HG03045 (cell line): ENCODE measurements around the gene PHLDB2.

Experiments used
- ATAC-seq: cut with Tn5 transposase; IDR thresholded peaks from one replicate; pipeline ENCODE4 v1.9.1; 2021; ENCODE audit warnings: mild to moderate bottlenecking, moderate library complexity; ENCODE audit not compliant: unreplicated experiment

PHLDB2 gene

GRCh38 chr3:111956995-111957734 is 98.1 kb downstream of the PHLDB2 start:
- no peak for ATAC-seq

GRCh38 chr3:111961461-111962164 is 102.5 kb downstream of the PHLDB2 start:
- ATAC-seq: no peak

GRCh38 chr3:111963424-111963823 is 104.4 kb downstream of the PHLDB2 start:
- ATAC-seq: no peak

GRCh38 chr3:111965484-111965883 is 106.4 kb downstream of the PHLDB2 start:
- no peak for ATAC-seq

- no peak for ATAC-seq
These were observed 108.0 kb downstream of the PHLDB2 start for GRCh38 chr3:111967068-111967467.

- peak; percentile 96 for ATAC-seq
These were observed 108.7 kb downstream of the PHLDB2 start for GRCh38 chr3:111967651-111968274.

- no peak for ATAC-seq
These were observed 109.4 kb downstream of the PHLDB2 start for GRCh38 chr3:111968319-111969054.

GRCh38 chr3:111970376-111970775 is 111.3 kb downstream of the PHLDB2 start:
- ATAC-seq: no peak

GRCh38 chr3:111971533-111972130 is 112.6 kb downstream of the PHLDB2 start:
- ATAC-seq: no peak

- ATAC-seq: no peak
These were observed 113.8 kb downstream of the PHLDB2 start for GRCh38 chr3:111972891-111973290.

GRCh38 chr3:111975131-111975530 is 116.1 kb downstream of the PHLDB2 start:
- ATAC-seq: no peak

- no peak for ATAC-seq
These were observed 117.2 kb downstream of the PHLDB2 start for GRCh38 chr3:111976254-111976653.

GRCh38 chr3:111978583-111979433 is 119.7 kb downstream of the PHLDB2 start, which contains the start of gene ABHD10:
Gene ABHD10 (plus strand): TSS chr3:111979026. CDS start chr3:111979062, 36 bp downstream.
- peak; percentile 97 for ATAC-seq

GRCh38 chr3:111979434-111980038 is 120.5 kb downstream of the PHLDB2 start:
- peak; percentile 33 for ATAC-seq

GRCh38 chr3:111980716-111981456 is 121.8 kb downstream of the PHLDB2 start:
- ATAC-seq: no peak

- ATAC-seq: no peak
These were observed 122.3 kb downstream of the PHLDB2 start for GRCh38 chr3:111981457-111981763.

- ATAC-seq: no peak
These were observed 125.7 kb downstream of the PHLDB2 start for GRCh38 chr3:111984636-111985298.

- ATAC-seq: no peak
These were observed 127.7 kb downstream of the PHLDB2 start for GRCh38 chr3:111986800-111987199.
